Hepatocyte (in vitro differentiated cells): ENCODE results near the gene TMA16.

ENCODE experiments used
- EZH2phosphoT487 ChIP-seq: fragments of 200-600 bp; sonication (generic); IDR thresholded peaks from one replicate; pipeline ENCODE4 v1.6.1; 2018; ENCODE audit warnings: antibody characterized with exemption, mild to moderate bottlenecking, low read depth, moderate library complexity; ENCODE audit not compliant: unreplicated experiment, severe bottlenecking
- TF ChIP-seq, protein P1 (sequence below): fragments of 200-600 bp; sonication (generic); IDR thresholded peaks from 2 replicates; pipeline ENCODE4 v1.5.1; 2016; ENCODE audit warnings: antibody characterized with exemption, mild to moderate bottlenecking; ENCODE audit not compliant: poor library complexity

DNA sequence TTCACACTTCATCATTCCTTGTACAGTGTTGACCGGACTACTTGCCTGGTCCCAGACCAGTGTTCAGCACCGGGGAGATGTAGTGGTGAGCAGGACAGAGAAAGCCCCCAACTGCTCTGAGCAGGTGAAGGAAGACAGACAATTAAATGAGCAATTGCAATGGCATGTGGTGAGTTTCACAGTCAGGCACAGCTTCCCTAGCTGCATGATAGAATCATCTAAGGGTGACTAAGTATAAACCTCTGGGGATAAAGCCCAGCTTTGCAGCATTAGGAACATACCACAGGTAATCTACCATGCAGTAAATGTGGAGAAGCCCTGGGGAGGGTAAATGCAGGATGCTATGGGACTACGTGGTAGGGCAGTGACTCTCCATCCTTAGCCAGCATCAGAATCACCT, 47.8 kb downstream of the TMA16 start:
- TF ChIP-seq, protein P1, sequence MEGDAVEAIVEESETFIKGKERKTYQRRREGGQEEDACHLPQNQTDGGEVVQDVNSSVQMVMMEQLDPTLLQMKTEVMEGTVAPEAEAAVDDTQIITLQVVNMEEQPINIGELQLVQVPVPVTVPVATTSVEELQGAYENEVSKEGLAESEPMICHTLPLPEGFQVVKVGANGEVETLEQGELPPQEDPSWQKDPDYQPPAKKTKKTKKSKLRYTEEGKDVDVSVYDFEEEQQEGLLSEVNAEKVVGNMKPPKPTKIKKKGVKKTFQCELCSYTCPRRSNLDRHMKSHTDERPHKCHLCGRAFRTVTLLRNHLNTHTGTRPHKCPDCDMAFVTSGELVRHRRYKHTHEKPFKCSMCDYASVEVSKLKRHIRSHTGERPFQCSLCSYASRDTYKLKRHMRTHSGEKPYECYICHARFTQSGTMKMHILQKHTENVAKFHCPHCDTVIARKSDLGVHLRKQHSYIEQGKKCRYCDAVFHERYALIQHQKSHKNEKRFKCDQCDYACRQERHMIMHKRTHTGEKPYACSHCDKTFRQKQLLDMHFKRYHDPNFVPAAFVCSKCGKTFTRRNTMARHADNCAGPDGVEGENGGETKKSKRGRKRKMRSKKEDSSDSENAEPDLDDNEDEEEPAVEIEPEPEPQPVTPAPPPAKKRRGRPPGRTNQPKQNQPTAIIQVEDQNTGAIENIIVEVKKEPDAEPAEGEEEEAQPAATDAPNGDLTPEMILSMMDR: no peak
- TF ChIP-seq EZH2phosphoT487: no peak
